Loucy (cell line): ENCODE results near the gene ALPI.

Experiments used
- EZH2phosphoT487 ChIP-seq: fragments of 200-600 bp; IDR thresholded peaks from 2 replicates; pipeline ENCODE4 v1.6.1; 2018; ENCODE audit warnings: antibody characterized with exemption, mild to moderate bottlenecking, moderate library complexity, borderline replicate concordance
- TF ChIP-seq, protein P1 (sequence below): fragments of 200-600 bp; sonication (generic); conservative IDR thresholded peaks from 2 replicates; pipeline ENCODE4 v1.5.1; 2014; ENCODE audit warnings: mild to moderate bottlenecking, antibody characterized with exemption, low read length

DNA sequence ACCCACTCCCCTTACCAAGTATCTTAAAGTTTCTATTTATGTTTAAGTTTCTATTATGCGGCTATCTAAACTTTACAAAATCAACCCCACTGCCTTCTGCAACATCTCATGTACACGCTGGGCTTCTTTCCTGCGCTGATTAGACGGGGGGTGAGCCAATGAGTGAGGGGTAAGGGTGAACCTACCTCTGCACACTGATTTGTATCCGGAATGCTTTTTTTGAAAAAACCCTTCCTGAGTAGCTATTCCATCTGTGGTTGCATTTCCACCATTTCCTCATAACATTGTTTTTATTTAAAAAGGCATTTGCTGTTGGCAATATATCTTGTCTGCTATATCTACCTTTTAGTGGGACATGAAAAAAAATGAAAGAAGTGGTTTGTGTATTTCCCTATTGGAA lies 43.0 kb upstream of the ALPI start:
- TF ChIP-seq, protein P1, sequence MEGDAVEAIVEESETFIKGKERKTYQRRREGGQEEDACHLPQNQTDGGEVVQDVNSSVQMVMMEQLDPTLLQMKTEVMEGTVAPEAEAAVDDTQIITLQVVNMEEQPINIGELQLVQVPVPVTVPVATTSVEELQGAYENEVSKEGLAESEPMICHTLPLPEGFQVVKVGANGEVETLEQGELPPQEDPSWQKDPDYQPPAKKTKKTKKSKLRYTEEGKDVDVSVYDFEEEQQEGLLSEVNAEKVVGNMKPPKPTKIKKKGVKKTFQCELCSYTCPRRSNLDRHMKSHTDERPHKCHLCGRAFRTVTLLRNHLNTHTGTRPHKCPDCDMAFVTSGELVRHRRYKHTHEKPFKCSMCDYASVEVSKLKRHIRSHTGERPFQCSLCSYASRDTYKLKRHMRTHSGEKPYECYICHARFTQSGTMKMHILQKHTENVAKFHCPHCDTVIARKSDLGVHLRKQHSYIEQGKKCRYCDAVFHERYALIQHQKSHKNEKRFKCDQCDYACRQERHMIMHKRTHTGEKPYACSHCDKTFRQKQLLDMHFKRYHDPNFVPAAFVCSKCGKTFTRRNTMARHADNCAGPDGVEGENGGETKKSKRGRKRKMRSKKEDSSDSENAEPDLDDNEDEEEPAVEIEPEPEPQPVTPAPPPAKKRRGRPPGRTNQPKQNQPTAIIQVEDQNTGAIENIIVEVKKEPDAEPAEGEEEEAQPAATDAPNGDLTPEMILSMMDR = no peak
- TF ChIP-seq EZH2phosphoT487 = no peak
